ENCODE data around the gene EARS2.
"Not testable (repeated sequence)": the region's sequence is repeated elsewhere in the genome, so short reads cannot be mapped to it uniquely, and the experiment has no call there.

DNA sequence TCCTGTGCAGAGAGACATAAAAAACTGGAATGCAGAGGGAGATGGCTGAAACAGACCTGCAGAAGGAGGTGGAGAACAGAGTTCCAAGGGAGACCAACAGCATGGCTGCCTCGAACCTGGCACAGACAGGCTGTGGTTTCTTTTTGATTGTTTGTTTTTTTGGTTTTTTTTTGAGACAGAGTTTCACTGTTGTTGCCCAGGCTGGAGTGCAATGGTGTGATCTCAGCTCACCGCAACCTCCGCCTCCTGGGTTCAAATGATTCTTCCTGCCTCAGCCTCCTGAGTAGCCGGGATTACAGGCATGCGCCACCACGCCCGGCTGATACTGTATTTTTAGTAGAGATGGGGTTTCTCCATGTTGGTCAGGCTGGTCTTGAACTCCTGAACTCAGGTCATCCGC, 73.7 kb downstream of the EARS2 start:
- TF ChIP-seq POLR2AphosphoS5 (IDR thresholded peaks at IDR 0.05; ENCODE audit: borderline replicate concordance, low read depth, low read length); EZH2 (IDR thresholded peaks at IDR 0.05); FOXP2 (optimal IDR thresholded peaks at IDR 0.05; ENCODE audit: control extremely low read depth, extremely low read length, insufficient read depth): not testable (repeated sequence)
